HG02938 (cell line): ENCODE data around the gene AKIRIN1.
A peak's percentile ranks its signal among the peaks of the same experiment; 100 is the strongest.
"Not testable (repeated sequence)": the region's sequence is repeated elsewhere in the genome, so short reads cannot be mapped to it uniquely, and the experiment has no call there.

Source experiments
- ATAC-seq: cut with Tn5 transposase; IDR thresholded peaks from one replicate; pipeline ENCODE4 v1.9.1; 2021; ENCODE audit warnings: mild to moderate bottlenecking, moderate library complexity; ENCODE audit not compliant: unreplicated experiment

AKIRIN1 gene

GRCh38 chr1:38994196-38994595, 3.1 kb downstream of the AKIRIN1 start:
- ATAC-seq: no peak

- no peak for ATAC-seq
Observed at GRCh38 chr1:38997034-38997900, 6.2 kb downstream of the AKIRIN1 start.

GRCh38 chr1:38997901-38998190, 6.8 kb downstream of the AKIRIN1 start:
- no peak for ATAC-seq

GRCh38 chr1:39001516-39002421, 10.7 kb downstream of the AKIRIN1 start:
- ATAC-seq: no peak

GRCh38 chr1:39003281-39003680, 12.2 kb downstream of the AKIRIN1 start:
- ATAC-seq: no peak

GRCh38 chr1:39003794-39004193, 12.7 kb downstream of the AKIRIN1 start:
- no peak for ATAC-seq

- ATAC-seq: no peak
Observed at GRCh38 chr1:39006287-39006686, 15.2 kb downstream of the AKIRIN1 start.

- no peak for ATAC-seq
Observed at GRCh38 chr1:39006726-39007645, 15.9 kb downstream of the AKIRIN1 start.

GRCh38 chr1:39014956-39015355, 23.9 kb downstream of the AKIRIN1 start:
- ATAC-seq: not testable (repeated sequence)

GRCh38 chr1:39016604-39017171, 25.6 kb downstream of the AKIRIN1 start:
- no peak for ATAC-seq

- no peak for ATAC-seq
Observed at GRCh38 chr1:39017266-39017665, 26.2 kb downstream of the AKIRIN1 start.

GRCh38 chr1:39020494-39020893, 29.4 kb downstream of the AKIRIN1 start:
- not testable (repeated sequence) for ATAC-seq

GRCh38 chr1:39021426-39021825, 30.4 kb downstream of the AKIRIN1 start:
- ATAC-seq: no peak

GRCh38 chr1:39023140-39023539, 32.1 kb downstream of the AKIRIN1 start:
- no peak for ATAC-seq

- peak; percentile 89 for ATAC-seq
Observed at GRCh38 chr1:39026051-39026865, 35.2 kb downstream of the AKIRIN1 start, which contains the start of gene NDUFS5. TSS of gene NDUFS5 (plus strand) at chr1:39026350. CDS start at chr1:39028725, 2,375 bp downstream.

GRCh38 chr1:39026866-39027507, 35.9 kb downstream of the AKIRIN1 start:
- ATAC-seq: no peak

- ATAC-seq: no peak
Observed at GRCh38 chr1:39034114-39034654, 43.1 kb downstream of the AKIRIN1 start.

- no peak for ATAC-seq
Observed at GRCh38 chr1:39036678-39037077, 45.6 kb downstream of the AKIRIN1 start.

- no peak for ATAC-seq
Observed at GRCh38 chr1:39043513-39043912, 52.4 kb downstream of the AKIRIN1 start.
